HUES6 (cell line): ENCODE measurements around the gene GPR26.

ENCODE experiments used
- H3K27ac ChIP-seq: 2 replicates; pipeline ENCODE4 v1.7.0; 2013; ENCODE audit warnings: low read depth, mild to moderate bottlenecking, low read length, inconsistent platforms
- H3K27me3 ChIP-seq: 2 replicates; pipeline ENCODE4 v1.6.1; 2013; ENCODE audit warnings: low read length; ENCODE audit not compliant: control insufficient read depth, insufficient read depth
- H3K36me3 ChIP-seq: 2 replicates; pipeline ENCODE4 v1.6.1; 2013; ENCODE audit warnings: low read length; ENCODE audit not compliant: control insufficient read depth, insufficient read depth
- H3K4me1 ChIP-seq: 2 replicates; pipeline ENCODE4 v1.6.1; 2013; ENCODE audit warnings: low read length; ENCODE audit not compliant: control insufficient read depth, insufficient read depth
- H3K4me3 ChIP-seq: 2 replicates; pipeline ENCODE4 v1.5.1; 2013; ENCODE audit warnings: low read depth, low read length
- H3K9ac ChIP-seq: one replicate; pipeline ENCODE4 v1.6.1; 2013; ENCODE audit warnings: mild to moderate bottlenecking, low read length
- H3K9me3 ChIP-seq: 2 replicates; pipeline ENCODE4 v1.6.1; 2013; ENCODE audit warnings: low read depth, low read length; ENCODE audit not compliant: control insufficient read depth, insufficient read depth

The GPR26 gene

DNA sequence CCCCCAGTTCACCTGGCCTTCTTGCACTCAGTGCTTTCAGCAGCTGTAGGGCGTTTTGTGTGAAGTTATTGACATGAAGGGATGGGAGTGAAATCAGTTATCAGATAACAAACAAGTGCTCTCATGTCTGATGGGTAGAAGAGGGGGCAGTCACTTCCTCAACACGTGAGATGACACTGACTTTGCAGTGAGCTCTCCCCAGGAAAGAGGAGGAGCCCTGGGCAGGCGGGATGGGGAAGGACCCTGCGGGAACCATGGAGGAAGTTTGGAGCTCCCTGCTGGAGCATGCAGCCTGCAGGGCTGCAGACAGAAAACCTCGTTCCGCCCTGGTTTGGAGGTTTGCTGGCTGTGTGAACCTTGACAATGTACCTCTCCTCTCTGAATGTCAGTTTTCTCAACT lies 38.7 kb downstream of the GPR26 start:
- Histone ChIP-seq H3K27ac (no peak overlapping the region), H3K36me3 (no peaks in the 10 kb centered on the region), H3K9me3 (no peaks in the 10 kb centered on the region), H3K4me1 (no peaks in the 10 kb centered on the region), H3K4me3 (no peak overlapping the region), H3K27me3 (0 out of 2 replicates have a peak, but pooled peaks cover 3% of the 10 kb centered on the region), H3K9ac (no peak overlapping the region)

DNA sequence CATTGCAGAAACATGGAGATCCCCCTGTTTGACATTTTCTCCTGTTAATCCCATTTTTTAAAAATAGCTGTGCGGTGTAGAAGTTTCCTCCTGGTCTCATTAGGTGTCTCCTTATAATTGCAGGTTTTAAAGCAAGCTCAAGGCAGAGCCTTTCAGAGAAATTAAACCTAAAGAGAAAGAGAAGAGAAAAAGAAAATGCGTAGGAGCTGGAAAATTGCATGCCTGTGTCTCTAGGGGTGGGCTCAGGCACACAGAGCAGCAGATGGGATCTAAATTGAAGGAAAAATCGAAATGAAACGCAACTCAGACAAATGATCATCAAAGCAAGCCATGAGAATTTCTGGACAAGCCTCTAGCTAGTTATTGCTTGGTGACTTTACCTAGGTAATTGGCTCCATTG lies 40.1 kb downstream of the GPR26 start:
- Histone ChIP-seq H3K9me3 (no peaks in the 10 kb centered on the region), H3K27me3 (0 out of 2 replicates have a peak, but pooled peaks cover 3% of the 10 kb centered on the region), H3K4me3 (no peak overlapping the region), H3K27ac (no peak overlapping the region), H3K36me3 (no peaks in the 10 kb centered on the region), H3K4me1 (no peaks in the 10 kb centered on the region), H3K9ac (no peak overlapping the region)

DNA sequence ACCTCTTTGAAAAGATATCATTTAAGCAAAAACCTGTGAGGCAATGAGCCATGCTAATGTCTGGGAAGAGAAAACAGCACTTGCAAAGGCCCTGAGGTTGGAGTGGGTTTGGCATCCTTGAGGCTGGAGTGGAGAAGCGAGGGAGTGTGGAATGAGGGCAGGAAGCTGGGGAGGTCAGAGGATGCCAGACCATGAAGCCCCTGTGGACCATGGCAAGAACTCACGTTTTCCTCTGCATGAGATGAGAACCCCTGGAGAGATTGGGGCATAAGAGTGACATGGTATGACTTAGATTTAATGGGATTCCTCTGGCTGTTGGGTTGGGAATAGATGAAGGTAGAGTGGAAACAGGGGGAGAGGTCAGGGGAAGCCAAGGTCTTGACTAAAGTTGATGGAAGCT lies 49.4 kb downstream of the GPR26 start:
- Histone ChIP-seq H3K4me3 (no peak overlapping the region), H3K36me3 (no peaks in the 10 kb centered on the region), H3K9me3 (peaks cover 9% of the 10 kb centered on the region), H3K4me1 (no peaks in the 10 kb centered on the region), H3K27ac (no peak overlapping the region), H3K27me3 (no peaks in the 10 kb centered on the region), H3K9ac (no peak overlapping the region)

DNA sequence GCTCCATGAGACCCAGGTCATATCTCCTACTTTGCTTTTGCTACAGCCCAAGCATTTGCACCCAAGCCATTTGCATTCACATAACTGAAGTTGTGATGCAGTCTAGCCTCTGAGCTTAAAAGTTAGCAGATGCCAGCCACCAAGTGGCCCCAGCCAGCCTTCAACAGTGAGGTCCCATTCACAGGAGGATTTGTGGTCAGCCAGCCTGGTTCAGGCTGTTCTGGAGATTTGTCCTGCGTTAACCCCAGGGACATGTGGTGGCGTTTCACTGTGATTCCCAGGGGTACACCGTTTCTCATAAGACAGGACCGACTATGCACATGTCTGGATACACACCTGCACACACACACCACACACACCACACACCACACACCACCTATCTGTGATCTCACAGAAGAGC lies 51.2 kb downstream of the GPR26 start:
- Histone ChIP-seq H3K9me3 (peaks cover 9% of the 10 kb centered on the region), H3K9ac (no peak overlapping the region), H3K4me3 (no peak overlapping the region), H3K36me3 (no peaks in the 10 kb centered on the region), H3K4me1 (0 out of 2 replicates have a peak, but pooled peaks cover 2% of the 10 kb centered on the region), H3K27ac (no peak overlapping the region), H3K27me3 (no peaks in the 10 kb centered on the region)

DNA sequence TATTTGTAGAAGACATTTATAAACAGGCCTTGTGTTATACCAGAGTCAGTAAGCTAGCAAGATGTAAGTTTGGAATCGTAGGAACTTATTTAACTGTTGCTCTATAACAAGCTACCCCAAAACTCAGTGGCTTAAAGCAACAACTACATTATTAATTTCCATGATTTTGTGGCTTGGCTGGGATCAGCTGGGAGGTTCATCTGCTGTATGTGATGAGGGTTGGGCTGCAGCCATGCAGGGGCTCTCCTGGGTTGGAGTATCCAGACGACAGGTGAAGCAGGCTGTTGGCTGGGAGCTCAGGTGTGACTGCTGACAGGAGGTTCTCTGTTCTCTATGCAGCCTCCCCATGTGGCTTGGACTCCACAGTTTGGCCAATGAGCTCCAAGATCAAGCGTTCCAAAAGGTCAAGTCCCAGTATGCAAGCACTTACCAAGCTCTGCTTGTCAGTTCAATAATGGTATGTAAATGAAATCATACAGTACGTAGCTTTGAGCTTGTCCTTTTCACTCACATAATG lies 52.4 kb downstream of the GPR26 start:
- Histone ChIP-seq H3K4me3 (no peak overlapping the region), H3K4me1 (0 out of 2 replicates have a peak, but pooled peaks cover 2% of the 10 kb centered on the region), H3K27me3 (no peaks in the 10 kb centered on the region), H3K9me3 (peaks cover 9% of the 10 kb centered on the region), H3K9ac (no peak overlapping the region), H3K27ac (no peak overlapping the region), H3K36me3 (no peaks in the 10 kb centered on the region)

DNA sequence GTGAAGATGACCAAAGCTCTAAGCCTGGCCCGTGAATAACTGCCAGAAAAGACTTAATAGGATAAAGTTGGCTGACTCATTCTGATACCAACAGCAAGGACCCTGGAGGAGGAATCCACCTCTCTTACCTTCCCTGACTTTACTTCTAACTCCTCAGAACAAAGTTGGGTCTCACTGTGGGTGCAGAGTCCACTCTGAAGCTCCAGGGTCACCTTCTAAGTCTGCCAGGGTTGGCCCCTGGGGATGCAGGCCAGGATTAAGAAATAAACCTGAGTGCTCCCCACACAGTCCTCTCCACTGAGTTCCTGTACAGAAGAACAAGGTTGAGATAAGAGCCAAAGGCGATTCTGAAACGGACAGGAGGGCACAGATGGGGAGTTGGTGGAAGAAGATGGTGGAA lies 54.4 kb downstream of the GPR26 start:
- Histone ChIP-seq H3K4me3 (no peak overlapping the region), H3K36me3 (no peaks in the 10 kb centered on the region), H3K9me3 (peaks cover 9% of the 10 kb centered on the region), H3K27ac (no peak overlapping the region), H3K4me1 (0 out of 2 replicates have a peak, but pooled peaks cover 2% of the 10 kb centered on the region), H3K9ac (no peak overlapping the region), H3K27me3 (no peaks in the 10 kb centered on the region)

DNA sequence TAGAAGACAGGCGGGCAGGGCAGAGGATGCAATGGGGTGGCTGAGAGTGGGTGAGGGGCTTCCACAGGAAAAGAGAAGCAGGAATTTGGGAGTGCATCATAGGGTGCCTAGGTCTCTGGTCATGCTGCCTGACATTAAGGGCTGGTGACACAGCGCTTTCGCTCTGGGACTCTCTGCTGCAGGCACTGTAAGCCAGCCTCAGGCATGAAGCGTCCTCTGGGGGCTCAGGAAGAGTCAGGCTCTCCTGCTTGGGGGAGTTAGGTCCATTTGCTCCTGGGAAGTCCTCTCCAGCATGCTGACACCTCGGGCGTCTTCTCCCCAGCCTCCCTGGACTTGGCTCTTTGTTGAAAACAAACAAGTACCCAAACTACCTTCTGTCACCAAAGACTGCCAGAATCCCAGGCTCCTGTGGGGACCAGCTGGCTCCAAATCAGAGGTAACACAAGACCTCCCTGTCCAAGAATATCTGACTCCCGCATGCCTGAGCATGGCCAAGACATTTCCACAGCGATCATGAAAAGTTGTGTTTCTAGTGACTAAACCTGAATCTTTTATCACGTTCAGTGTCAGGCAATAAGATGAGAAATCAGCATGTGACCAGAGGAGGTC lies 55.4 kb downstream of the GPR26 start:
- H3K9ac ChIP-seq = no peak overlapping the region
- H3K36me3 ChIP-seq = no peaks in the 10 kb centered on the region
- peaks cover 9% of the 10 kb centered on the region for H3K9me3 ChIP-seq
- 0 out of 2 replicates have a peak, but pooled peaks cover 2% of the 10 kb centered on the region for H3K4me1 ChIP-seq
- H3K27ac ChIP-seq = no peak overlapping the region
- no peak overlapping the region for H3K4me3 ChIP-seq
- H3K27me3 ChIP-seq = no peaks in the 10 kb centered on the region

DNA sequence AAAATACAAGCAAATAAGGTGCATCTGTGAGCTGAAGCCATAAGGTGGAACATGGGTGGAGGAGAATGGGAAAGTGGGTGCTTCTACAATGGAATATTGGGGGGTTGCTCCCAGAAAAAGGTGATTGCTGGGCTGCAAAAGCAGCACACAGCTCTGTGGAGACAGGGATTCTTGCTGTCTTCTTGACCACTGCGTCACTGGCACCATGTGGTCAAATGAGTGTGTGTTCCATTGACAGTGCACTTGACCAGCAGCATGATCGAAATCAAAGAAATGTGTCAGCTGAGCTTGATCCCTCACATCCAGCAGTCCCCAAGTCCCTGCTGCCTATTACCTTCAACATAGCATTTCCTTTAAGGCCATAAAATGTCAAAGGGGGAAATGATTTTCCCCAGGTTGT lies 56.2 kb downstream of the GPR26 start:
- Histone ChIP-seq H3K9ac (no peak overlapping the region), H3K27ac (no peak overlapping the region), H3K36me3 (no peaks in the 10 kb centered on the region), H3K27me3 (no peaks in the 10 kb centered on the region), H3K4me3 (no peak overlapping the region), H3K4me1 (0 out of 2 replicates have a peak, but pooled peaks cover 2% of the 10 kb centered on the region), H3K9me3 (peaks cover 9% of the 10 kb centered on the region)

DNA sequence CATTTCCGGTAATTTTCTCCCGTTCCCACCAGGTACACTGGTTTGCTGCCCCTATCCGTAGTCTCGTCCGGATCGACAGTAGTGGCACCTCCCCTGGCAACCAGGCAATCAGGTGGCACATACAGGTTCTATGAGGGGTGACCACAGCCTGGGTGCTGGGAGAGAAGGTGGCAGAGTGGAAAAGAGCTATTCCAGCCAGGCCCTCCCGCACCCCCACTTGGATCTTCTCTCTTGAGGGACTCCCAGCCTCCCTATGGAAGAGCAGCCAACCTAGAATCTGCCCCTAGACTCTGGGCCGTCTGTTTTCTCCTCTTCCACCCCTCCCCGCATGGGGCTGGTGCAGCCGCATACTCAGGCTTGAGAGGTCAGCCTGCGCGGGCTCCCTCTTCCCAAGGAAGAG lies 58.6 kb downstream of the GPR26 start:
- Histone ChIP-seq H3K36me3 (no peaks in the 10 kb centered on the region), H3K4me3 (no peak overlapping the region), H3K9me3 (no peaks in the 10 kb centered on the region), H3K4me1 (peaks cover 13% of the 10 kb centered on the region), H3K27me3 (no peaks in the 10 kb centered on the region), H3K27ac (no peak overlapping the region), H3K9ac (no peak overlapping the region)

DNA sequence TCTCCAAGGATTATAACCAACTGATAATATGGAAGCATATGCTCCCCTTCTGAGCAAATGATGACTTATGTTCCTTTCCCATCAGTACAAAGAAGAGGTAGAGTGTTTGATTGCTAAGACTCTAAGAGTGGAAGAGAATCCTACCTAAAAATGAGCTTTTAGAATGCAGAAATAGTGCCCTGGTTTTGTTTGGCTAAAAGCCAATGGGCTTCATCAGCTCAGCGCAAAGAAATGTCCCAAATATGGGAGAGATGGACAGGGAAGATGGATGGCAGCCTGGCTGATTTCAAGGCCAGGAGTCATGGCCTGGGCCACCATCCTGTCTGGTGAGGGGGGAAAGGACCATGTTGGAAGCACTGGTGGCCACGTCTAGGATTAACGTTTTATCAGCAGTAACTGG lies 60.2 kb downstream of the GPR26 start:
- 0 out of 2 replicates have a peak, but pooled peaks cover 3% of the 10 kb centered on the region for H3K9me3 ChIP-seq
- H3K27ac ChIP-seq = no peak overlapping the region
- peaks cover 12% of the 10 kb centered on the region for H3K4me1 ChIP-seq
- no peaks in the 10 kb centered on the region for H3K36me3 ChIP-seq
- no peak overlapping the region for H3K4me3 ChIP-seq
- H3K9ac ChIP-seq = no peak overlapping the region
- H3K27me3 ChIP-seq = no peaks in the 10 kb centered on the region

DNA sequence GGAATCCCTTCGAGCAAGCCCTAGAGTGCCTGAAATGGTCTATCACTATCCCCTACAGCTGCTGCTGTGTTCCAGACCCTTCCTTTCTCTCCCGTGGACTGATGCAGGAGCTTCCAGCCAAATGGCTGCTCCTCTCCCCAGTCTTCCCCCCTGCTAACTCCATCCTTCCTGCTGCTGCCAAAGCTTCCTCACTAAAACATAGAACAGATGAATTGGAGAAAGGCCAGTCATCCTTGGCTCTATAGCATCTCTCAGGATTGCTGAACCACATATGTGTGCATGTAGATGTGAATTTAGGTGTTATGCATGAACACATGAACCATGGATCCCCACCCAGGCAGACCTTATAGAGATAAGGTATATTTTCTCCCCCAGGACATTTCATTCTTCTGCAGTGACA lies 60.7 kb downstream of the GPR26 start:
- no peak overlapping the region for H3K27ac ChIP-seq
- H3K9ac ChIP-seq = no peak overlapping the region

More for the DNA sequence above, 60.7 kb downstream of the GPR26 start:
- Histone ChIP-seq H3K36me3 (no peaks in the 10 kb centered on the region), H3K4me3 (no peak overlapping the region), H3K4me1 (peaks cover 11% of the 10 kb centered on the region), H3K9me3 (0 out of 2 replicates have a peak, but pooled peaks cover 3% of the 10 kb centered on the region), H3K27me3 (no peaks in the 10 kb centered on the region)
